ENCODE measurements around the gene TRIO.
"Not testable (repeated sequence)": the region's sequence is repeated elsewhere in the genome, so short reads cannot be mapped to it uniquely, and the experiment has no call there.

The TRIO gene

DNA sequence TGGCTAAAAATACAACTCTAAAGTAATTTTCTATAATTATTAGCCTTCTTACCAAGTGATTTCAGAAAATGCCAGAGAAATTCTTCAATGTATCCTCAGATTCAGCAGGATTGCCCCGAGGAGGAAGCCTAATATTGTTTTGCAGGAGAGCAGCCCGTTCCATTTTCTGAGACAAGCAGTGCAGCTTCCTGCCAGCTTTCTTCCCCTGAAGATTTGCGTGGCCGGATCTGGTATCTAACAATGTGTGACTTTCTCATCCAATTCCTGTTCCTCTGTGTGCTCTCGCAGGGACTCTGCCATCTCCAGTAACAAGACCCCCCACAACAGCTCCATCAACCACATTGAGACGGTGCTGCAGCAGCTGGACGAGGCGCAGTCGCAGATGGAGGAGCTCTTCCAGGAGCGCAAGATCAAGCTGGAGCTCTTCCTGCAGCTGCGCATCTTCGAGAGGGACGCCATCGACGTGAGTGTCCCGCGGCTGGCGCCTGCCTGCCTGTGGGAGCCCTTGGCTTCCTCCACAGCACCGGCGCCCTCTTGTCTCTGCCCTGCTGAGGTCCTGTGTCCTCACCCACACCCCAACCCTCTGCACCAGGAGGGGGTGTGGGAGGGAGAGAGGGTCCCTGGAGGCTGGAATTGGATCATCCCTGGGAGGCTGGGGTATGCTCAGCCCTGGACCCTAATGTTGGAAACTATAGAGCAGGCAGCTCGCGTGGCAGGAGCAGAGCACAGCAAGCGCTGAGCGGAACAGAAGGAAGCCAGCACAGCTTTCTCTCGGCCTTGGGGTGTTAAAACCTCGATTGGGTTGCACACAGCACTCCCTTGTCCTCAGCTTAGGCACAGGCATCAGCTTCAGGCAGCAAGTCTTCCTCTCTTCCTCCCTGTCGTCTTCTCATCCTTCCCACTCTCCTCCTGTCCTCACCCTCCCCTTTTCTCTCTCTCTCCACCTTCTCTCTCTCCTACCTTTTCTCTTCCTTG lies 216.2 kb downstream of the TRIO start:
- DNase-seq (ENCODE audit: low spot score): no peak

DNA sequence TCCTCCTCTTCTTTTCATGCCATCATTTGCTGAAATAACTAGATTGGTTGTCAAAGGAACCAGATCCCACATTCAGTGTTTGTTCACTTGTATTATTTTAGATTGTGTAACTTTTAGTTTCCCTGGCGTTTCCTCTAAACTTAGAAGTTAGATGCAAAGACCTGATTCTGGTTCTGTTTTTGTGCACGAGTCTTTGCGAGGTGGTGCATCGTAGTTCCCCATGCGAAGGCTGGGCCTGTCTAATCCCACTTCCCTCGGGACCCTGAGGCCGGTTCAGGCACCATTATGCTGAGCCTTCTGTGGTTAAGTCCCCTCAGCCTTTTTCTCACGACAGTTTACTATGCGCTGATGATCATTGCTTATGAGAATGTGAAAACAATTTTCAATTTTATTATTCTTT lies 219.3 kb downstream of the TRIO start:
- no peak for DNase-seq (ENCODE audit: low spot score)

DNA sequence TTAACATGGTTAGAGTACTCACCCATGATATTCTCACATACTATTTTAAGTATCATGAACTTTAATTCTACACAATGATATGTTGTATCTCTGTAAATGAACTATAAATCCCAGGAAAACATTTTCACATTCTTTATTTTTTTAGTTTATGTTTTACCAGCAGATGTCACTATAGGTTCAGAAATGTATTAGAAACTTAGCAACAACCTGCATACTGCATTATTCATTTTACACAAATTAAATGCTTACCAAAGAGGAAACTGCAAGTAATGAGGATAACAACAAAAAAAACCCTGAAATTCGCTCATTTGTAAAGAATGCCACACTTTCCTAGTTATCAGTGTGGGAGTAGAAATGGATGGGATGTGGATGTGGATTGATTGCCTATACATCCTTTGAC lies 221.0 kb downstream of the TRIO start:
- peak; percentile 20 for DNase-seq (ENCODE audit: low spot score)

DNA sequence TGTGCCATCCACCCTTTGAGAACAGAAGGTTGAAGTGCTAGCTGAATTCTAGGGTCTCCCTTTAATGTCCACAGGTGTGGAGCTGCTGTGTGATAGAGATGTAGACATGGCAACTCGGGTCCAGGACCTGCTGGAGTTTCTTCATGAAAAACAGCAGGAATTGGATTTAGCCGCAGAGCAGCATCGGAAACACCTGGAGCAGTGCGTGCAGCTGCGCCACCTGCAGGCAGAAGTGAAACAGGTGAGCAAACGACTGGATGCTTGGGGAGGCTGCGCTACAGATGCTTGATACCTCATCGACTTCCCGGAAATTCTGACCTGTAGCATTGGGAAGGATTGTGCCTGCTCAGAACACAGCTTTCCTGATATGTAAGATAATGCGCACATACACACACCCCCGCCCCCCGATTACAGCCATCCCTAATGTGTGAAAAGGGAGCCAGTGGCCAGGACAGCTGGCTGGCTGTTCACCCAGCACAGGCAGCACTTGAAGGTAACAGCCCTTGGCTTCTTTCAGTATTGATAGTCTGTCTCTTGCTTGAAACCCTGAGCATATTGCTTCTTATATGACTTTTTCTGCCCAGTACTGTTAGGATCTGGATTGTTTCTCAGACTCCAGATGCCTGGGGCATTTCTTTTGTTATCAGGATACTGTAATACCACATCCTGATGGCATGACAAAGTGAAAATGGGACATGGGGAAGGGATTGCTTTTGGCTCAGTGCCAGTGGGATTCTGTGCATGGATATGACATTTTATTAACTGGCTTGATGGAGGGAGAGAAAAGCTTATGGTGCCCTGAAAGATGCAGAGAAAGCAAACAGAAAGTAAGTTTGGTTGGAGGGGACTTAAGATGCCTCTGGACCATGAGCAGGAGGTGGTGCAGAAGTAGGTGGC lies 221.7 kb downstream of the TRIO start:
- DNase-seq (ENCODE audit: low spot score): no peak

DNA sequence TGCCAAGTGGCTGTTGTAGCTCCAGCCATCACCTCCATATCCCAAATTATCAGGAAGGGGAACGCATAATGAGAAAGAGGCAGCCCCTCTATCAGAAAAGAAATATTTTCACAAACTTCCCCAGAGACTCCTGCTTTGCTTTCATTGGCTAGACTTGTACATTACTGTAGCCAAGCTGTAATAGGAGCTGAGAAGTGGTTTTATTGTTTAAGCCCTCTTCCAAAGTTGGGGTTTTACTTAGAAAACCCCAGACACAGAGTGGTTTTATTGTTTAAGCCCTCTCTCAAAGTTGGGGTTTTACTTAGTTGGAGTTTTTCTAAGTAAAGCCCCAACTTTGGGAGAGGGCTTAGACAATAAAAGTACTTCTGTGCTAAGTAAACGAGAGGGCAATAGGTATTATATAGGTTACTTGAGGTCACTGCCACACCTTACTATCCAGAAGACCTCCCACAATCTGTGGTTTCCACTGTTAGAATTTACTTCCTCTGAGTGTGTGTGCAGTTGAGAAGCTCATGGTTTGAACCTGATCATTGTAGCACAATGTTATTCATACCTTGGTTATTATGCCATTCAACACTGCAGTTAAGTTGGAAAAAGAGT lies 222.8 kb downstream of the TRIO start:
- DNase-seq (ENCODE audit: low spot score): peak; percentile 43

DNA sequence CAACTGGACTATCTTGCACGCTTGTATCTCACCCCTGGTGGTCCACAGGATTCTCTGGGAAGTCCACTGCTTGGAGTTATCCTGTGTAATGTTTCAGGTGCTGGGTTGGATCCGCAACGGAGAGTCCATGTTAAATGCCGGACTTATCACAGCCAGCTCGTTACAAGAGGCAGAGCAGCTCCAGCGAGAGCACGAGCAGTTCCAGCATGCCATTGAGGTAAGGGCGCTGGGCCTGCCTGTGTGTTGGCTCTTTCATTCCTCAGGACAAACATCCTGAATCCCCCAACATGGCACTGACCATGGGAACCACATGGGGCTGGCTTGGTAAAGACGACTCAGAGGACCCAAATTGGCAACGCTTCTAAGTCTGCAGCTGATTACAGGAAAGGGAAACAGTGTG lies 223.6 kb downstream of the TRIO start:
- DNase-seq (ENCODE audit: low spot score): no peak

DNA sequence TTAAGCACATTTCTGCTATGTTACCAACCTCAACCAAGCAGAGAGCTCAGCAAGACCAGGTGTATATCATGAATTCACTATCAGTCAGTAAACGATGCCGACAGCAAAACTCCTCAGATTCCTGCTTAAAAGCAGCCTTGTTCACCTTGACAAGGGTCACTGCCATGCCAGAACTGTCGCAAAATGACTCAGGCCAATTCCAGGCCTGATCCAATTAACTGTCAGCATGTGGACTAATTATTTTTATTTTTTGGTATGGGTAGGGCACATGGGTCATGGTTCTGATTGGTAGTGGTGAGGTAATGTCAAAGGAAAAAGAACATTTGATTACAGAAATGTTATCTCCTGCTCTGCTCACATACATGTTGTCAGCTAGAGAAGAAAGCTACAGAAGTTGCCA lies 224.2 kb downstream of the TRIO start:
- no peak for DNase-seq (ENCODE audit: low spot score)

DNA sequence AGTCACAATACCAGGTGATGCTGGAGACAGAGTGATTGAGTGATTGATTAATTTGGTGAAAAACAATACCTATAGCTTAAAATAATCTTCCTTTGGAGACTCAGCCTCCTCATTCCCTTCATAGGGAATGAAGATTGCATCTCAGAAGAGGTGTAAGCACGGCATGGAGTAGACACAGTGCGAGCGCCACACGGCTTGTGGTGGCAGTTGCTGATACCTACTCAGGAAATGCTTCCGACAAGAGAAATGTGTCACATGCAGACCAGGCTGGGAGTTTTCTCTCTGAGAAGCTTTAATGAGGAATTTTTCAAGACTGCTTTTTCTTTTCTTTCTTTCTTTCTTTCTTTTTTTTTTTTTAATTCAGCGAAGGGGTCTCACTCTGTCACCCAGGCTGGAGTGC lies 226.6 kb downstream of the TRIO start:
- DNase-seq (ENCODE audit: low spot score): no peak

DNA sequence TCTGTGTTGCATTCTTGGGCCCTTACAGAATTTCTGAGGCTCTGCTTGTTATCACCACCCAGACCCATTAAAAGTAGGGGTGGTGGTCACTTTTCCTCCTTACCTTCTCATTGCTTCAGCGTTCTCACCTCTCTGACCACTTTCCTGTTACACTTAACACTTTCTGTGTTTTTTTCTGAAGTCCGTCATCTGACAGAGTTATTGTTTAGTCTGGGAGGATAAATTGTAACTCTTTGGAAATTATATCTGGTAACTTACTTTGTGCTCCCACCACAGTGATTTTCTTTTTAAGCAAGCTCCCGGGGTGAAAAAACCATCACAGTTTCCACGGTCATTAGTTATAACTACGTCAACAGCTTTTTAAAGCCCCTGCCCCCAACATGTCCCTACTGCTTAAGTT lies 227.2 kb downstream of the TRIO start:
- no peak for DNase-seq (ENCODE audit: low spot score)

DNA sequence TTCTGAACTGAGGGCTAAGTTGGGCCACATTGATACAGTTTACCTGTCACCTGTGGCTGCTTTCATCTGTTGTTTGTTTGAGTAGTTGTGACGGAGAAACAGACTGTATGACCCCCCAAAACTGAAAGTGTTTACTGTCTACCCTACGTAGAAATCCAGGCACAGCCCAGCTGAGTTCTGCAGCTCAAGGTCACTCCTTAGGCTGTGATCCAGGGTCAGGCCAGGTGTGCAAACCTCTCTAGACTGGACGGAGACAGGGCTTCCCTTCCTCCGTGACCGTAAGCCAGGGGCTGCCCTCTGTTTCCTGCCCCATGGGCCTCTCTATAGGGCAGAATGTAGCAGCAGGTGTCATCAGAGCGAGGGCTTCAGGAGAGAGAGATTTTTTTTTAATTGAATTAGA lies 230.5 kb downstream of the TRIO start:
- DNase-seq (ENCODE audit: low spot score): no peak

DNA sequence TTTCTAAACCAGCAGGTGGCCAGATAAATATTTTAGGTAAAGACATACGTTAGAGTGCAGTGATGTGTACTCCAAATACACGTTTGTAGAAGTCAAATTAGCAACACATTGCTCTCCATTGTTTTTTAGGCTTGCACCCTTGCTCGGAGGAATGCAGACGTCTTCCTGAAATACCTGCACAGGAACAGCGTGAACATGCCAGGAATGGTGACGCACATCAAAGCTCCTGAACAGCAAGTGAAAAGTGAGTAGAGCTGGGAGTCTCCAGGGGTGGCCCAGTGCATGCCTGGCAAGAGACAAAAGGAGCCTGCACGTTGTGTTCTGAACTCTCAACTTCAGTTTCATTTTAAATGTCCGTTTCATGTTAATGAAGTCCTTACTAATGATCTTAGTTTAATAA lies 231.0 kb downstream of the TRIO start:
- no peak for DNase-seq (ENCODE audit: low spot score)

DNA sequence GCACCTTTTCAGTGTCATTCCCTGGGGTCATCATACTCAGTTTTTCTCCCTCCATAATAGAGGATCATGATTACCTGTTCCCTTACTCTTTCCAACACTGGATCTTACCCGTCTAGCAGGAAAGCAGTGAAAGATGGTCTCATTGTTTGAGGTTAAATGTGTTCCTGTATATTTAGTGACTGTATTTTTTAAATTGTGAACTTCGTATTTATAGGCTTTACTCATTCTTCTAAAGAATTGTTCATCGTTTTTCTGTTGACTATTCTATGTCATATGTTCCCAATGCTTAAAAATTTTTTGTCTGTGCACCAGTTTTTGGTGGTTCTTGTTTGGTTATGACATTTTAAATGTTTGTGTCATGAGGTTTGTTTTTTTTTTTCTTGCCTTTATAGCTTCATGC lies 233.6 kb downstream of the TRIO start:
- DNase-seq (ENCODE audit: low spot score): no peak

DNA sequence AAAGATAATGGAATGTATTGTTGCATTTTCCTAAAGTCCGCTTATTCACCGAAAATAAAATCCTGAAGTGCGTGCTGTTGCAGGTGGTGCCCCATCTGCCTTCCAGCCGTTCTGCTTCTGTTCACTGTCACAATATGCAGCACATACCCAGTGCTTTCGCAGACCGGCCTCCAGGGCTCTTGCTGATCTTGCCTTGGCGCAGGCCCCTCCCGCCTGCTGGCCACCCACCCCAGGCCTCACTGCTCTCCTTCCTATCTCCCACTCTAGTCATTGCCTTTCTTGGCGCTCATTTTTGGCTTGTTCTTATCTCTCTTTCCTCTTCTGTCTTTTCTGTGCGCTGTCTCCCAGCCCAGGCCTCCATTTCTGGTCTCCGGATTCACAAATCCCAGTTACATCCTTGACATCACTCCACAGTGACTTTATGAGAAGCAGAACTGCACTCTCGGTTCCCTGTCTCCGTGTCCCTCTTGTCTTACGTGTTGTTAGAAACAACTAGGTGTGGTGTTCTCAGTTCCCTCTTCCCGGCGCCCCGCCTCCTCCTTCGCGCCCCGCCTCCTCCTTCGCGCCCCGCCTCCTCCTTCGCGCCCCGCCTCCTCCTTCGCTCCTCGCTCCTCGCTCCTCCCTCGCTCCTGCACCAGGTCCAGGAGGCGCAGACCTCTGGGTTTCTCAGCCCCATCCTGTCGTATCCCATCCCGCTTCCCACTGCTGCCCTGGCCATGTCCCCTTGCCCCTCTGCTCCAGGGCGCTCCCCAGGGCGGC lies 236.8 kb downstream of the TRIO start:
- DNase-seq (ENCODE audit: low spot score): no peak

DNA sequence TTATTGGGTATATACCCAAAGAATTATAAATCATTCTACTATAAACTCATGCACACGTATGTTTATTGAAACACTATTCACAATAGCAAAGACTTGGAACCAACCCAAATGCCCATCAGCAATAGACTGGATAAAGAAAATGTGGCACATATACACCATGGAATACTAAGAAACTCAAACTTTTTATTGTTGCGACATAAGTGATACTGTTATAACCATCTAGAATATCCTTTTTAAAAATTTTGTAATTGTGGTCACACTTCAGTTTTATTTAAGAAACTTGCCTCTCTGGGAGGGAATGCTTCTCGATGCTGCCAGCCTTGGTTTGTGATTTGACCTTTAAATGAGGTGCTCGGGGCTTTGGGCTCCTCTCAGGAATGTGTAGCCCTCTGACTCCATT lies 237.6 kb downstream of the TRIO start:
- no peak for DNase-seq (ENCODE audit: low spot score)

DNA sequence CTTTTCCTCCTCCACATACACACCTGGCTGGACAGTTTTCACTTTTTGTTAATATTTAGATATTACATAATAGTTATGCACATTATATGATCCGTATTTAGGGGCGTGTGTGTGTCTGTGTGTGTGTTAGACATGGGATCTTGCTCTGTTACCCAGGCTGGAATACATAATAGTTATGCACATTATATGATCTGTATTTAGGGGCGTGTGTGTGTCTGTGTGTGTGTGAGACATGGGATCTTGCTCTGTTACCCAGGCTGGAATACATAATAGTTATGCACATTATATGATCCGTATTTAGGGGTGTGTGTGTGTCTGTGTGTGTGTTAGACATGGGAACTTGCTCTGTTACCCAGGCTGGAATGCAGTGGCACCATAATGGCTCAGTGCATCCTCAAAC lies 239.5 kb downstream of the TRIO start:
- no peak for DNase-seq (ENCODE audit: low spot score)

DNA sequence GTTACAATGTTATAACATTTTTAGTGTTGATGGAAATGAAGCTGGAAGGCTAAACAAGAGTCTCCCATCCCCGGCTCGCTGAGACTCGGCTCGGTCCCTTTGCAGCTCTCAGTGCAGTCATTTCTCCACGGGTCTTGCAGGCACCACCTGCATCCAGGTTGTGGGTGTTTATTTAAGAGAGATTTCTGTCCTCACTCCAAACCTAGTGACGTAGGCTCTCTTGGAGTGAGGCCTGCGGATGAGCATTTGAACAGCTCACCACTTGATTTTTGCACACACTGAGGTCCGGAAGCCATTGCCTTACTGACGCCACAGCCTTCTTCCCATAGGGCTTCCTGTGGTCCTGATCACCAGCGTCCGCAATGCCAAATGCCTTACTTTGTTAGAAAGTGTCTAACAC lies 240.8 kb downstream of the TRIO start:
- DNase-seq (ENCODE audit: low spot score): no peak

DNA sequence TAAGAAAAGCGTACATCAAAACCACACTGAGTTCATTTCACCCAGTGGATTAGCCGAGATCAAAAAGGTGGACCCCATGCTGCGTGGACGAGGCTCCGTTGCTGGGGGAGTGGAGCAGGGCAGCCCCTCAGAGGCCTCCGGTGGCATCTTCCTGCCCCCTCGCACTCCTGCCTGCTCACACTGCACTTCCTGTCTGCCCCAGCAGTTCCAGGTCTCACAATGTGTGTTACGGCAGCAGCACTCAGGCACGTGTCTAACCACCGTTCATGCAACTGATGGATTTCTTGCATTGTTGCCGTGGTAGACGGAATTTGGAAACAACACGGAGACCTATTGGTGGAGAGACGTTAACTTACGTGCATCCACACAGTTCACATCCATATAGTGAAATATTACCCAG lies 241.9 kb downstream of the TRIO start:
- no peak for DNase-seq (ENCODE audit: low spot score)

DNA sequence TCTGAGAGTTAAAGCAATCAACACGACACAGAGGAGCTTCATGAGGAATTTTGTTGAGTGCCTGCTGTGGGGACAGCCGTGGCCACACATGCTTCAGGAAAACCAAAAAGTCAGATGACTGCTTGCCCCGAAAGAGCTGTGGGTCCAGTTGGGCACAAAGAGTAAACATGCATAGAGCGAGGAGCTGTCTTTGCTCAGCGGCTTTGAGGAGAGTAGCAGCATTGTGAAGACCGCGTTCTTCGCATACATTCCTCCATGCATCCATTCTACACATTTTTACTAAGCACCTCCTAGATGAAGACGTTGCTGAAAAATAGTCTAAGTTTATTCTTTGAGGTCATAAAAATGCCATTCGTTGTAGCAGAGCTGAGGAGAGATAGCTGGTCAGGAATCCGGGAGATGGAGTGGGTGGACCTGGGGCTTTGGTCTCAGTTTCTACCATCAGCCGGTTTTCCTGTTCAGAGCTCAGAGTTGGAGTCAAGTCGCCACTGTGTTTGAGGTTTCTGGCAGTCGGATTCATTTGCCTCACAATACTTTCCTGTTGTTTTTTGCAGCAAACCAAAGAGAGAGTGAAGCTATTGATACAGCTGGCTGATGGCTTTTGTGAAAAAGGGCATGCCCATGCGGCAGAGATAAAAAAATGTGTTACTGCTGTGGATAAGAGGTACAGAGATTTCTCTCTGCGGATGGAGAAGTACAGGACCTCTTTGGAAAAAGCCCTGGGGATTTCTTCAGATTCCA lies 243.9 kb downstream of the TRIO start:
- DNase-seq (ENCODE audit: low spot score): no peak

DNA sequence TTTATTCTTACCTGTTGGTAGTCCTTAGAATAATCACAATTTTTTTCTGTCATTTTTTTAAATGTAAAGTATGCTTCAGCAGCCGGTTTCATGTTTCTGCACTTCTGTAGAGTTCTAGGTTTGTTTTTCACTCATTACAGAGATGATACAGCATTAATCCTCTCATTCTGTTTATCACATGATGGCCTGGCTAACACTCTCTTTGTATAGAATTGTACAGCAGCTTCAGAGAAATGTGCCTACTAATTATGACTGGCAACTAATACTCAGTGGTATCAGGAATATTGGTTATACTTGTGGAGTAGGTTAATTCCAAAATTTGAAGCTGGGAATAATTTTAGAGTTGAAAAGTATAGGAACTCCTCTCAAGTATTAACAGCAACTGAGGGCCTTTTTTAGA lies 245.6 kb downstream of the TRIO start:
- no peak for DNase-seq (ENCODE audit: low spot score)

DNA sequence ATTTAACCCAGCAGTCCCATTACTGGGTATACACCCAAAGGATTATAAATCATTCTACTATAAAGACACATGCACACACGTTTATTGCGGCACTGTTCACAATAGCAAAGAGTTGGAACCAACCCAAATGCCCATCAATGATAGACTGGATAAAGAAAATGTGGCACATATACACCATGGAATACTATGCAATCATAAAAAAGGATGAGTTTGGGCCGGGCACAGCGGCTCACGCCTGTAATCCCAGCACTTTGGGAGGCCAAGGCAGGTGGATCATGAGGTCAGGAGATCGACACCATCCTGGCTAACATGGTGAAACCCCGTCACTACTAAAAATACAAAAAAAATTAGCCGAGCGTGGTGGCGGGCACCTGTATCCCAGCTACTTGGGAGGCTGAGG lies 249.4 kb downstream of the TRIO start:
- not testable (repeated sequence) for DNase-seq (ENCODE audit: low spot score)

DNA sequence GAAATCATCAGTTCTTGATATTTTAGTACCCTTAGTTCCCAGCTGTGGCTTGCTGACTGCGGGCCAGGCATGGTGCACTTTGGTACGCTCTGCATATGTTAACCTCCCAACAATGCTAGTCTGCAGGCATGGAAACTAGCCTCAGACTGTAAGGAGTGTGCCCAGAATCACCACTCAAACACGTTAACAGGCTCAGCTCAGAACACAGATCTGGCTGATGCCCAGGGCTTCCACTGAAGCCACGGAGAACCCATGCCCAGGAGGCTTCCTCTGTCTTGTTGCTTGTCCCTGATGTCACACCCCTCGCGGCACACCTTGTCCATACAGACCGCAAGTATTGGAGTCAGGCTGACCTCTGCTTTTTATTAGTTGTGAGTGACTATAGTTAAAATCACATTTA lies 251.2 kb downstream of the TRIO start:
- DNase-seq (ENCODE audit: low spot score): no peak
